ENCODE measurements around the gene CMSS1.
A peak's percentile ranks its signal among the peaks of the same experiment; 100 is the strongest.

The CMSS1 gene

DNA sequence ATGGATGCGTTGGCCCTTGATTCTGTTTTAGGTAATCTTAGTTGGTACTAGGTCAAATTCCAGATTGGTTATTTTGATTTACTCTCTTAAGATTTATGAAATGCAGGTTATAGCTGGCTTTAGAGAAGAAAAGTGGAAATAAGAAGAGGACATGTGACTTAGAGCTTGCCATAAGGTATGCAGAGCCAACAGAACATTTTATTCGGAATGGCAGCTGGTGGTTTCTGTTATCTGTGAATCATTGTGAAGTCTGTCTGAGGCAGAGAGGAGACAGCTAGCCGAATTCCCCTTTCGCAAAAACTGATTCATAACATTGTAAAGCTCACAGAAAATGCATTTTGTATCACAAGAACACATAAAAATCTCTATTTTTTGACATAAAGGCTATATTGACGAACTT lies 214.6 kb downstream of the CMSS1 start:
- no peak for TF ChIP-seq ARNTL (CRISPR knock-in tag; IDR thresholded peaks at IDR 0.05; ENCODE audit: borderline replicate concordance, low read depth)
- peak; percentile 30 for TF ChIP-seq ISL1 (CRISPR knock-in tag; IDR thresholded peaks at IDR 0.05)
- no peak for TF ChIP-seq TSHZ2 (CRISPR knock-in tag; IDR thresholded peaks at IDR 0.05)
- TF ChIP-seq, protein P1, sequence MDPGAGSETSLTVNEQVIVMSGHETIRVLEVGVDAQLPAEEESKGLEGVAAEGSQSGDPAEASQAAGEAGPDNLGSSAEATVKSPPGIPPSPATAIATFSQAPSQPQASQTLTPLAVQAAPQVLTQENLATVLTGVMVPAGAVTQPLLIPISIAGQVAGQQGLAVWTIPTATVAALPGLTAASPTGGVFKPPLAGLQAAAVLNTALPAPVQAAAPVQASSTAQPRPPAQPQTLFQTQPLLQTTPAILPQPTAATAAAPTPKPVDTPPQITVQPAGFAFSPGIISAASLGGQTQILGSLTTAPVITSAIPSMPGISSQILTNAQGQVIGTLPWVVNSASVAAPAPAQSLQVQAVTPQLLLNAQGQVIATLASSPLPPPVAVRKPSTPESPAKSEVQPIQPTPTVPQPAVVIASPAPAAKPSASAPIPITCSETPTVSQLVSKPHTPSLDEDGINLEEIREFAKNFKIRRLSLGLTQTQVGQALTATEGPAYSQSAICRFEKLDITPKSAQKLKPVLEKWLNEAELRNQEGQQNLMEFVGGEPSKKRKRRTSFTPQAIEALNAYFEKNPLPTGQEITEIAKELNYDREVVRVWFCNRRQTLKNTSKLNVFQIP (CRISPR knock-in tag; IDR thresholded peaks at IDR 0.05; ENCODE audit: borderline replicate concordance, low read depth): no peak
- TF ChIP-seq OSR1 (CRISPR knock-in tag; IDR thresholded peaks at IDR 0.05): no peak
- TF ChIP-seq, protein P2, sequence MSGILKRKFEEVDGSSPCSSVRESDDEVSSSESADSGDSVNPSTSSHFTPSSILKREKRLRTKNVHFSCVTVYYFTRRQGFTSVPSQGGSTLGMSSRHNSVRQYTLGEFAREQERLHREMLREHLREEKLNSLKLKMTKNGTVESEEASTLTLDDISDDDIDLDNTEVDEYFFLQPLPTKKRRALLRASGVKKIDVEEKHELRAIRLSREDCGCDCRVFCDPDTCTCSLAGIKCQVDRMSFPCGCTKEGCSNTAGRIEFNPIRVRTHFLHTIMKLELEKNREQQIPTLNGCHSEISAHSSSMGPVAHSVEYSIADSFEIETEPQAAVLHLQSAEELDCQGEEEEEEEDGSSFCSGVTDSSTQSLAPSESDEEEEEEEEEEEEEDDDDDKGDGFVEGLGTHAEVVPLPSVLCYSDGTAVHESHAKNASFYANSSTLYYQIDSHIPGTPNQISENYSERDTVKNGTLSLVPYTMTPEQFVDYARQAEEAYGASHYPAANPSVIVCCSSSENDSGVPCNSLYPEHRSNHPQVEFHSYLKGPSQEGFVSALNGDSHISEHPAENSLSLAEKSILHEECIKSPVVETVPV (CRISPR knock-in tag; IDR thresholded peaks at IDR 0.05): no peak
- peak; percentile 86 for ATAC-seq

GRCh38 chr3:100033184-100033583 lies 215.5 kb downstream of the CMSS1 start:
- TF ChIP-seq ZFP30 (CRISPR knock-in tag; IDR thresholded peaks at IDR 0.05) (no peak), CREB5 (CRISPR knock-in tag; IDR thresholded peaks at IDR 0.05; ENCODE audit: low read depth) (no peak), PPARA (CRISPR knock-in tag; IDR thresholded peaks at IDR 0.05; ENCODE audit: borderline replicate concordance) (no peak), GLIS3 (CRISPR knock-in tag; IDR thresholded peaks at IDR 0.05) (no peak), ZNF565 (CRISPR knock-in tag; conservative IDR thresholded peaks at IDR 0.05; ENCODE audit: low read depth) (no peak), TSHZ2 (CRISPR knock-in tag; IDR thresholded peaks at IDR 0.05) (no peak), ESRRG (CRISPR knock-in tag; IDR thresholded peaks at IDR 0.05) (no peak), BACH2 (CRISPR knock-in tag; IDR thresholded peaks at IDR 0.05; ENCODE audit: borderline replicate concordance) (no peak)
- TF ChIP-seq, protein P1 (CRISPR knock-in tag; IDR thresholded peaks at IDR 0.05; ENCODE audit: borderline replicate concordance, low read depth): no peak
- peak; percentile 53 for ATAC-seq

DNA sequence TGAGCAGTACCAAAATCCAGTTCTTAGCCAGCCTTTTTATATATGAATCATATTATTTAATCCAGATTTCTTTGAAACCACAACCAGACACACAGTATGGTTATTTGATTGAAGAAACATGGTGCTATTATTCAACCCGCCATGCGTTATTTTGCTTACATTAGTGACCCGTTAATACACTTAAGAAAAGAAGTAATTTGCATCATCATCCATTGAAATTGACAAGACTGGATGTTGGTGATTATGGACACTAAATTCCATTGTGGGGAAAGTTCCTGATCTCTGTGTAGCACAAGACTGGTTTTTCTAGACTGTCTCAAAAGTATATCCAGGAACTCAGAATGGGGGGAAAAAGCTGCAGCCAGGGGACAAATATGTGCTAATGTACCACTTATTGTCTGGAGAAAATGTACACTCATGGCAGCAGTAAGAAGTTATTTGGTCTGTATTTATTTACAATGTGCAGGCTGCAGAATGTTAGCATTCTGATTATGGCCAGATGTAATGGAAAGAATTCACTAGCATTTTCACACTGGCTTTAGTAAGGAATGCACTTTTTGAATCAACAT lies 216.3 kb downstream of the CMSS1 start:
- TF ChIP-seq ARNTL (CRISPR knock-in tag; IDR thresholded peaks at IDR 0.05; ENCODE audit: borderline replicate concordance, low read depth) (no peak), ISL1 (CRISPR knock-in tag; IDR thresholded peaks at IDR 0.05) (peak; percentile 38; the same call in 1 of the 2 replicates), CSDC2 (CRISPR knock-in tag; IDR thresholded peaks at IDR 0.05) (no peak)

GRCh38 chr3:100039075-100039474 lies 221.4 kb downstream of the CMSS1 start:
- no peak for TF ChIP-seq CREB5 (CRISPR knock-in tag; IDR thresholded peaks at IDR 0.05; ENCODE audit: low read depth)
- no peak for ATAC-seq

More for the DNA sequence above, 216.3 kb downstream of the CMSS1 start:
- ATAC-seq: peak; percentile 65

Data from SK-N-SH treated with all-trans-retinoic acid at 6 μM for 48 hours (cell line).